Stimulated activated CD8-positive, alpha-beta memory T cell treated with anti-CD3 and anti-CD28 coated beads, Interleukin-7, amount 100 ng/mL, for 24 hours (primary cell): ENCODE data around the gene SHISA9.

Experiments used
- DNase-seq: peaks from one replicate; pipeline ENCODE4 v3.0.0-alpha.2; 2020; ENCODE audit warnings: low read depth

The SHISA9 gene

GRCh38 chr16:13269905-13270528 lies 368.6 kb downstream of the SHISA9 start:
- DNase-seq: no peak

GRCh38 chr16:13270602-13271001 lies 369.2 kb downstream of the SHISA9 start:
- no peak for DNase-seq

- no peak for DNase-seq
These were observed 388.1 kb downstream of the SHISA9 start for GRCh38 chr16:13289515-13289914.
